ENCODE results near the gene RASAL2. TPM values are rescaled to one million over a fixed set of nuclear protein-coding genes. Genes with fewer than 3 reads are reported as not detected.

Gene RASAL2
- total RNA-seq, 4 donors from 2014 or later = 19.7 to 36.7 (median 27.4) TPM

DNA sequence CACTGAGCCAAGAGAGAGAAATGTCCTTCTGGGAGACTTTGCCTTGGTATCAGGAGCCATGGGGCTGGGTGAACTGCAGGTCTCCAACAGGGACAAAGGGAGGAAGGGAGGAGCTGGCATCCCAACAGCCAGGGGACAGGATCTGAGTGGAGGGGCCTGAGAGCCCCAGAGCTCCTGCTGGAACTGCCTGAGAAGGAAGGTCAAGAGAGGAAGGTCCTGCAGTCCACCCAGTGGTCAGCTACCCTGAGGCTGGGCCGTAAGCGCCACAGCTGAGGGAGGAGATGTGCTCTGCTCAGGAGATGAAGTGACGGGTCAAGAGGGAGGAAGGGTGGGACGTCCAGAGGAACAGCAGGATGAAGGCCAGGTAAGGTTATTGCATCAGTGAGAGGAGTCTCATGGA lies 410.4 kb downstream of the RASAL2 start:
- no peak for TF ChIP-seq CTCF (IDR thresholded peaks at IDR 0.05; ENCODE audit: low read depth)

DNA sequence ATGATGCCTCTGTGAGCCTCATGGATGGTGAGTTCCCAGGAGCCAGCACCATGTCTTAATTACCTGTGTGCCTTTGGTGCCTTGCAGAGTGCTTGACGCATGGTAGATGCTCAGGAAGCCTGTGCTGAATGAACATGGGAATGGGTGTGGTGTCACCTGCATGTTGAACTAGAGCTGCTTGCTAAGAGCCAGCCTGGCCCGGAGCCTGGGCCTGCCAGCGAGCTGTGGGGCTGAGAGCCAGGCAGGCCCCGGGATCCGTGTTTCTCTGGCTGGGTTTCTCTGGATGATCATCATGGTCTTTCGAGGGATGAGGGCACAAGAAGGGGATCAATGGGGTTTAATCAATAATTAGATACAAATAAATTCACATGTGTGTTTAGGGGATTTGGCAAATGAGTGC lies 412.3 kb downstream of the RASAL2 start:
- no peak for TF ChIP-seq CTCF (IDR thresholded peaks at IDR 0.05; ENCODE audit: low read depth)

GRCh38 chr1:178506669-178507068 lies 412.8 kb downstream of the RASAL2 start:
- no peak for TF ChIP-seq CTCF (IDR thresholded peaks at IDR 0.05; ENCODE audit: low read depth)

- no peak for TF ChIP-seq CTCF (IDR thresholded peaks at IDR 0.05; ENCODE audit: low read depth)
Observed at GRCh38 chr1:178509414-178510007, 415.6 kb downstream of the RASAL2 start.

DNA sequence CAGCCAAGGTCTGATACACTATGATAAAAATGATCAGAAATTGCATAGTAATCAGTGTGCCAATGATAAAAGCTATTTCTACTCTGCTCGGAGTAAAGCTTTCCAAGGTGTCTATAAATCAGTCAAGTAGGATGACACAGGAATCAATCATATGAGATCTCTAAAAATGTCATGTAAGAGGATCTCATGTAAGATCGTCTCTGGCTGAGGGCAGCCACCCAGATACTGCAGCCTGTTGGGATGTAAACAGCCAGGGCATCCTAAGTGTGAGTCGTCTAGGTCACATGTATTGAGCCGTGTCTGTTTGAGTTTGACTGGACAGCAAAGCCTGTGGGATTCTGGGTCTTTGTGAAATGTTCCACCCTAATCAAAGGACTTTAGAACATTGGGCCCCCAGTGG lies 416.3 kb downstream of the RASAL2 start:
- TF ChIP-seq CTCF (IDR thresholded peaks at IDR 0.05; ENCODE audit: low read depth) = no peak

- no peak for TF ChIP-seq CTCF (IDR thresholded peaks at IDR 0.05; ENCODE audit: low read depth)
Observed at GRCh38 chr1:178512566-178513277, 418.8 kb downstream of the RASAL2 start, which contains the start of gene TEX35. TEX35 (plus strand) TSS chr1:178513109; CDS start chr1:178513189, 80 bp downstream.

DNA sequence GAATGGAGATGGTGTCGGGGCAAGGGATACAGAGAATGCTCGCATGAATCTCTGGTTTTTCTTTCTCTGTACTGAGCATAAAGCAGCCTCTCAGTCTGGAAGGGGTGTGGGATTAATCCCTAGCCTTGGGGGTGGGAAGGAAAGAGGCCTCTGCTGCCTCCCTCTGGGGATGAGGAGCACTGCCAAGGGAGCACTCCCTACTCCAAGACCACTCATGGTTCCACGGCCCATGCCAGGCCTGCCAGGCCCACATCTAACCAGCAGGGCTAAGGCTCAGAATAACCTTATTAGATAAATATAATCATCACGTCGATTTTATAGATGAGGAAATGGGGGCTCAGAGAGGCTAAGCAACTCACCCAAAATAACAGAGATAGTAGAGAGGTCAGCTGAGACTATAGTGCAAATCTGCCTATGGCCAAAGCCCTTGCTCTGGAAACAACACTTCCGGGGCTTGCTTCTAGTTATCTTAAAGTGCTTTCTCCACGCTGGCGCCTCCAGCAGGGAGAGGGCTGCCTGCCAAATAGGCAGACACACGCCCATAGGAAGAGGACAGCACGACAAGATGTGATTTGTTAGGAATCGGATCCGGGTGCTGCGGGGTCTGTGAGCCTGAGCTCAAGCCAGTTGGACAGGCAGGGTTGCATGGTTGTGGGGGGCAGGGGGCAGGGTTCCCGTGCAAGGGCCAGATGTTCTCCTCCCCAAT lies 419.5 kb downstream of the RASAL2 start:
- no peak for TF ChIP-seq CTCF (IDR thresholded peaks at IDR 0.05; ENCODE audit: low read depth)

Data from subcutaneous adipose tissue (tissue), 4 donors.